Omental fat pad (tissue), 4 donors: ENCODE data around the gene HMCN2. TPM values are rescaled to one million over a fixed set of nuclear protein-coding genes. Genes with fewer than 3 reads are reported as not detected.
A peak's percentile ranks its signal among the peaks of the same experiment; 100 is the strongest.

Source experiments
- ATAC-seq: fragments of 150-250 bp; one replicate; pipeline ENCODE4 v1.9.1; 2016; ENCODE audit warnings: mild to moderate bottlenecking, moderate library complexity; ENCODE audit not compliant: low FRiP score
- DNase-seq: peaks from one replicate; pipeline ENCODE4 v3.0.0-alpha.2; 2019; ENCODE audit warnings: low spot score
- total RNA-seq, 4 donors: library from RNA; depleted of rRNA; stranded (reverse); fragments of >200 nt; gene quantifications; one replicate each; pipeline ENCODE4 v1.1.0, GENCODE V29; 2016
- TF ChIP-seq, protein P1 (sequence below), 3 donors: fragments of 450-650 bp; IDR thresholded peaks; one replicate each; pipeline ENCODE4 v1.5.1; 2016 to 2017; ENCODE audit warnings: antibody characterized with exemption in 3 of 3, mild to moderate bottlenecking in 3 of 3, moderate library complexity in 2 of 3

Gene HMCN2
- total RNA-seq, 4 donors from 2014 or later: 0.19 to 5.8 (median 0.75) TPM

DNA sequence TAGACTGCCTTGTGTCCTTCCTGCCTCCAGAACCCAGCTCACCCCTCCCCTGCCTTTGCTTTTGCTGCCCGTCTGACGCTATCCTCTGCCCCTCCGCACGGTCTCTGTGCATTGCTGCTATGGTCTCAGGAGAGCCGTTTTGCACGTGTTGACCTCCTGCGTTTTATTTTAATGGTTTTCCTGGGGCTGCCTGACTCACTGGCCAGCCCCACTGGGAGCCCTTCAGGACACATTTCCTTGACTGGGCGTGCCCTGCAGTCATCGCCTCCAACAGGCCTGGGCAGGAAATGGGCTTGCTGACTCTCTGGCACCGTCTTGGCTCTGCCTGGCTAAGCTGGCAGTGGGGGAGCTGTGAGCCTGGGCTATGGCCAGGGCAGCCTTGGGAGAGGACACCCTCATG, 161.3 kb downstream of the HMCN2 start:
- peak; percentile 12 for ATAC-seq

DNA sequence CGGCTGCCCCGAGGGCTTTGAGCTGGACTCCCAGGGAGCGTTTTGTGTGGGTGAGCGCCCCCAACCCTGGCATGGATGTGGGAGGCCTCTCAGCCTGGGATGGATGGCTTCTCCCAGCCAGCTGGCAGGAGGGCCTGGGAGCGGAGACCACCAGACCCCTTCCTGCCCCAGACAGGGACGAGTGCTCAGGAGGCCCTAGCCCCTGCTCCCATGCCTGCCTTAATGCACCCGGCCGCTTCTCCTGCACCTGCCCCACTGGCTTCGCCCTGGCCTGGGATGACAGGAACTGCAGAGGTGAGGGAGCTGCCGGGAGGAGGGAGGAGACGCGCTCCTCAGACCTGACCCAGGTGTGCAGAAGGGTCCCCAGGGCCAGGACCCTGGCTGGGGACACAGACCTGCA, 161.8 kb downstream of the HMCN2 start:
- DNase-seq (no peak), ATAC-seq (no peak)

More for the DNA sequence above, 161.3 kb downstream of the HMCN2 start:
- DNase-seq: no peak
- TF ChIP-seq, protein P1, sequence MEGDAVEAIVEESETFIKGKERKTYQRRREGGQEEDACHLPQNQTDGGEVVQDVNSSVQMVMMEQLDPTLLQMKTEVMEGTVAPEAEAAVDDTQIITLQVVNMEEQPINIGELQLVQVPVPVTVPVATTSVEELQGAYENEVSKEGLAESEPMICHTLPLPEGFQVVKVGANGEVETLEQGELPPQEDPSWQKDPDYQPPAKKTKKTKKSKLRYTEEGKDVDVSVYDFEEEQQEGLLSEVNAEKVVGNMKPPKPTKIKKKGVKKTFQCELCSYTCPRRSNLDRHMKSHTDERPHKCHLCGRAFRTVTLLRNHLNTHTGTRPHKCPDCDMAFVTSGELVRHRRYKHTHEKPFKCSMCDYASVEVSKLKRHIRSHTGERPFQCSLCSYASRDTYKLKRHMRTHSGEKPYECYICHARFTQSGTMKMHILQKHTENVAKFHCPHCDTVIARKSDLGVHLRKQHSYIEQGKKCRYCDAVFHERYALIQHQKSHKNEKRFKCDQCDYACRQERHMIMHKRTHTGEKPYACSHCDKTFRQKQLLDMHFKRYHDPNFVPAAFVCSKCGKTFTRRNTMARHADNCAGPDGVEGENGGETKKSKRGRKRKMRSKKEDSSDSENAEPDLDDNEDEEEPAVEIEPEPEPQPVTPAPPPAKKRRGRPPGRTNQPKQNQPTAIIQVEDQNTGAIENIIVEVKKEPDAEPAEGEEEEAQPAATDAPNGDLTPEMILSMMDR (IDR thresholded peaks at IDR 0.05): no peak

DNA sequence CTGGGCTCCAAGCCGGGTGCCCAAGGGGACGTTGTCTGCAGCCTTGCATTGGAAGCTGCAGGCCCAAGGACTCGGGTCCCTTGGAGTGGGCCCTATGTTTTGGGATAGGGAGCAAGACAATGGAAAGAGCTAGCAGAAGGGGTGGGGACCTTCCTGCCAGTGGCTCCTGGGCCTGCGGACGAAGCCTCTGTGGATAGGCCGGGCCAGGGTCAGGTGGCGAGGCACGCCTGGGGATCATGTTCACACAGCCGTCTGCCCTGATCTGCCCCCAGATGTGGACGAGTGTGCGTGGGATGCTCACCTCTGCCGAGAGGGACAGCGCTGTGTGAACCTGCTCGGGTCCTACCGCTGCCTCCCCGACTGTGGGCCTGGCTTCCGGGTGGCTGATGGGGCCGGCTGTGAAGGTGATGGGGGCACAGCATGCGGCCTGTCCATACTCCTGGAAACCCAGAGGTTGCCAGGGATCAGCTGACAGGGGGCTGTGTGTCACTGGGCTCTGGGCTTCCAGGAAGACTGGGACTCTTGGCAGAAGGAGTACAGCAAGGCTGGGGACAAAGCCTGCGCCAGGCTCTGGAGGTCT, 162.6 kb downstream of the HMCN2 start:
- TF ChIP-seq, protein P1 (IDR thresholded peaks at IDR 0.05): no peak
- no peak for ATAC-seq
- no peak for DNase-seq

More for the DNA sequence above, 161.8 kb downstream of the HMCN2 start:
- TF ChIP-seq, protein P1 (IDR thresholded peaks at IDR 0.05): no peak

DNA sequence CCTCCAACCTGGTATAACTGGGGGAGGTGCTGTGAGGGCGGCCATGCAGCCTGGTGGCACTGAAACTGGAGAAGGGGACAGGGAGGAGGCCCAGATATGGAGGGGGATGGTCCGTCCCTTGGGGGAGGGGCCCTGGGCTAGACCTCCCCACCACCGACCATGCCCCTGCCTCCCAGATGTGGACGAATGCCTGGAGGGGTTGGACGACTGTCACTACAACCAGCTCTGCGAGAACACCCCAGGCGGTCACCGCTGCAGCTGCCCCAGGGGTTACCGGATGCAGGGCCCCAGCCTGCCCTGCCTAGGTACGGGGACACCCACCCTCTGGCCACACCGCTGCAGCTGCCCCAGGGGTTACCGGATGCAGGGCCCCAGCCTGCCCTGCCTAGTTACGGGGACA, 163.8 kb downstream of the HMCN2 start:
- ATAC-seq (no peak), DNase-seq (no peak)
- TF ChIP-seq, protein P1 (IDR thresholded peaks at IDR 0.05): no peak

DNA sequence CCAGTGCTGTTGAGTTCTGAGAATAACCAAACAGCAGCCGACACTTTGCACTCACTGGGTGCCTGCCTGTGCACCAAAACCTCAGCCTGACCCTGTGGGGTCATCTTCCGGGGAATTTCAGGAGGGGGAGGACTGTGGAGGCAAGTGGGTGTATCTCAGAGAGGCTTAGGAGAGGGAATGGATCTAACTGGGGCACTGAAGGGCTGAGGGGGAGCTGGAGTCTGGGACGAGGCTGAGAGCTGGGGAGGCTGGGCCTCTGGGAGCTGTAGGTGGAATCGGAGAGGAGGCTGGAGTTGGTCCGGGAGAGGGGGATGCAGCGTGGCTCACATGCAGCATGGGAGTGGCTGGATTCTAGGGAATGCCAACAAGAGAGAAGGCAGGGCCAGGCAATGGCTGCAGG, 164.3 kb downstream of the HMCN2 start:
- no peak for ATAC-seq
- TF ChIP-seq, protein P1 (IDR thresholded peaks at IDR 0.05): no peak
- DNase-seq: no peak

DNA sequence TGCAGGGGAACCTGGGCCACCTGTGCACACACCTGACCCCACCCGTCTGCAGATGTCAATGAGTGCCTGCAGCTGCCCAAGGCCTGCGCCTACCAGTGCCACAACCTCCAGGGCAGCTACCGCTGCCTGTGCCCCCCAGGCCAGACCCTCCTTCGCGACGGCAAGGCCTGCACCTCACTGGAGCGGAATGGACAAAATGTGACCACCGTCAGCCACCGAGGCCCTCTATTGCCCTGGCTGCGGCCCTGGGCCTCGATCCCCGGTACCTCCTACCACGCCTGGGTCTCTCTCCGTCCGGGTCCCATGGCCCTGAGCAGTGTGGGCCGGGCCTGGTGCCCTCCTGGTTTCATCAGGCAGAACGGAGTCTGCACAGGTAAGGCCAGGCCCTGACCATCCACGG, 164.7 kb downstream of the HMCN2 start:
- TF ChIP-seq, protein P1 (IDR thresholded peaks at IDR 0.05): no peak
- ATAC-seq (no peak), DNase-seq (no peak)

DNA sequence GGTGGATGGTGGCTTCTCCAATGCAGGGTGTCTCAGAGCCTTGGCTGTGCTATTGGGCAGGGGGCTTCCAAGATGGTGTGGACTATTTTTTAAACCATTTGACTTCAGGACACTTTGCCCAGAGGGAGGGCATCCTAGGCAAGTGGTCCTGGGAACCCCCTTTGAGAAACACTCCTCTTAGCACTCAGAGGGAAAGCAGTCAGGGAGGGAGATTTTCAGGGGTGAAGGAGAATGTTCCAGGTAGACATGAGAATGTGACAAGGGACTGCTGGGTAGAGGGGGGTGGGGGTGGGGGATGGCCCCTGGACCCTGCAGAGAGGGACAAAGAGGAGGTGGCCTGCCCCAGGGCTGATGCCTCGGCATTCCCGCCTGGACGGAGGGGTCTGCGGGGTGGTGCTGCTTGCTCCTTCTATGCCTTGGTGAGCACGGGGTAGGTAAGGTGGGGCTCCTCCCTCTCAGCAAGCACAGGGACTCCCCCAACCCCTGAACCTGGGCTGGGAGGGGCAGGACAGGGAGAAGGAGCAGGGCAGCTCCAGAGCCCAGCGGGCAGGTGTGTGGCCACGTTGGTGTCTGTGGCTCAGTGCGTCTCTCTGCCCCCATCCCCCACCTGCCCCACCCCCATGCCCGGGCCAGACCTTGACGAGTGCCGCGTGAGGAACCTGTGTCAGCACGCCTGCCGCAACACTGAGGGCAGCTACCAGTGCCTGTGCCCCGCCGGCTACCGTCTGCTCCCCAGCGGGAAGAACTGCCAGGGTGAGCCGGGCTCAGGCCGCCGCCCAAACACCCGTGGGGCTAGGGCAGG, 165.4 kb downstream of the HMCN2 start:
- DNase-seq (no peak), ATAC-seq (no peak)
- TF ChIP-seq, protein P1 (IDR thresholded peaks at IDR 0.05): no peak
